B cell (primary cell): ENCODE measurements around the gene DNAJA2. TPM values are rescaled to one million over a fixed set of nuclear protein-coding genes. Genes with fewer than 3 reads are reported as not detected.

Experiments
- ATAC-seq: fragments of 200-7000 bp; cut with Tn5 transposase; one replicate; pipeline ENCODE4 v1.10.0; 2021; ENCODE audit warnings: low read depth, mild to moderate bottlenecking, moderate number of reproducible peaks, moderate library complexity
- CTCF ChIA-PET: fragments of 350-600 bp; sonication (Branson Sonifier 250); formaldehyde crosslinking; loops from one replicate; lab custom pipeline; 2021; ENCODE audit warnings: antibody characterized with exemption, inconsistent platforms; lab: Charles Lee
- POLR2A ChIA-PET: fragments of 350-600 bp; sonication (Branson Sonifier 250); formaldehyde crosslinking; loops from one replicate; lab custom pipeline; 2021; ENCODE audit warnings: antibody characterized with exemption; lab: Charles Lee
- DNase-seq: peaks from one replicate; pipeline ENCODE4 v3.0.0; 2013
- H2AFZ ChIP-seq: 2 replicates; pipeline ENCODE4 v1.6.1; 2012; ENCODE audit warnings: mild to moderate bottlenecking, low read depth, low read length; ENCODE audit not compliant: insufficient read depth, poor library complexity, severe bottlenecking
- H3K27ac ChIP-seq, 2 donors: 1 replicate in 1 of 2; 2 replicates in 1 of 2; pipeline ENCODE4 v1.5.1; 2012 to 2013; ENCODE audit warnings: low read length in 2 of 2, mild to moderate bottlenecking in 2 of 2, moderate library complexity in 1 of 2
- H3K27me3 ChIP-seq, 4 experiments: fragments of 200-600 bp in 1 of 4; sonication (generic) in 1 of 4; replicated peaks in 1 of 4; 1 replicate in 2 of 4; 2 replicates in 2 of 4; pipeline versions ENCODE4 v1.6.1 to v1.7.0; 2013 to 2016; ENCODE audit warnings: low read length in 3 of 4, mild to moderate bottlenecking in 2 of 4, mixed read lengths in 1 of 4, moderate library complexity in 1 of 4; ENCODE audit not compliant: insufficient read depth in 4 of 4, control insufficient read depth in 3 of 4; ENCODE audit errors: control extremely low read depth in 1 of 4
- H3K36me3 ChIP-seq, 2 experiments: replicated peaks in 1 of 2; 1 replicate in 1 of 2; 2 replicates in 1 of 2; pipeline versions ENCODE4 v1.6.1 to v1.7.1; 2013; ENCODE audit warnings: low read length in 1 of 2; ENCODE audit not compliant: insufficient read depth in 2 of 2, control insufficient read depth in 1 of 2; ENCODE audit errors: control extremely low read depth in 1 of 2, extremely low read depth in 1 of 2
- H3K4me1 ChIP-seq, 2 donors: fragments of 200-600 bp in 1 of 2; sonication (generic) in 1 of 2; 1 replicate in 1 of 2; 2 replicates in 1 of 2; pipeline versions ENCODE4 v1.5.1 to v1.6.1; 2013 to 2017; ENCODE audit warnings: low read length in 2 of 2; ENCODE audit not compliant: control insufficient read depth in 2 of 2, insufficient read depth in 2 of 2
- H3K4me2 ChIP-seq: replicated peaks from 2 replicates; pipeline ENCODE3; 2012; ENCODE audit warnings: mild to moderate bottlenecking, low read depth, low read length; ENCODE audit not compliant: poor library complexity, severe bottlenecking
- H3K4me3 ChIP-seq, 5 experiments: fragments of 200-600 bp in 1 of 5; sonication (generic) in 1 of 5; 1 replicate in 3 of 5; 2 replicates in 2 of 5; pipeline versions ENCODE4 v1.5.1 to v1.7.0; 2011 to 2016; ENCODE audit warnings: low read length in 4 of 5, mild to moderate bottlenecking in 4 of 5, low read depth in 2 of 5, control low read depth in 1 of 5, moderate library complexity in 1 of 5; ENCODE audit not compliant: insufficient read depth in 1 of 5; ENCODE audit errors: control extremely low read depth in 1 of 5, extremely low read depth in 1 of 5
- H3K79me2 ChIP-seq: fragments of 200-600 bp; sonication (generic); one replicate; pipeline ENCODE4 v1.6.0; 2016; ENCODE audit warnings: low read length; ENCODE audit not compliant: control insufficient read depth, insufficient read depth
- H3K9ac ChIP-seq: fragments of 200-600 bp; sonication (generic); 2 replicates; pipeline ENCODE4 v1.6.1; 2017; ENCODE audit warnings: mild to moderate bottlenecking, low read length, moderate library complexity
- H3K9me3 ChIP-seq, 3 donors: one replicate each; pipeline versions ENCODE4 v1.6.1 to v1.7.1; 2013; ENCODE audit warnings: low read length in 2 of 3; ENCODE audit not compliant: control insufficient read depth in 2 of 3, insufficient read depth in 1 of 3; ENCODE audit errors: control extremely low read depth in 1 of 3
- H4K20me1 ChIP-seq: 2 replicates; pipeline ENCODE4 v1.6.0; 2012; ENCODE audit warnings: mild to moderate bottlenecking, low read length; ENCODE audit not compliant: insufficient read depth, control insufficient read depth, poor library complexity, severe bottlenecking
- H3K27ac Mint-ChIP-seq: one replicate; pipeline ENCODE4 v1.8.0; 2021; ENCODE audit warnings: mixed read lengths
- H3K27me3 Mint-ChIP-seq: one replicate; pipeline ENCODE4 v1.8.0; 2021; ENCODE audit warnings: mixed read lengths
- H3K4me1 Mint-ChIP-seq: one replicate; pipeline ENCODE4 v1.8.0; 2021; ENCODE audit warnings: mixed read lengths
- H3K4me3 Mint-ChIP-seq: one replicate; pipeline ENCODE4 v1.8.0; 2021; ENCODE audit warnings: mixed read lengths
- H3K9me3 Mint-ChIP-seq: one replicate; pipeline ENCODE4 v1.8.0; 2022; ENCODE audit warnings: mixed read lengths; ENCODE audit not compliant: insufficient read depth
- CTCF ChIP-seq: fragments of 200-600 bp; IDR thresholded peaks from one replicate; pipeline ENCODE4 v1.8.0; 2022; ENCODE audit warnings: antibody characterized with exemption, mild to moderate bottlenecking
- EZH2 ChIP-seq: IDR thresholded peaks from 2 replicates; pipeline ENCODE4 v1.6.1; 2012; ENCODE audit warnings: borderline replicate concordance, low read depth, mild to moderate bottlenecking, moderate library complexity, low read length; ENCODE audit not compliant: insufficient read depth, poor library complexity, severe bottlenecking
- WGBS: methylation state at CpG from one replicate; pipeline ENCODE4 v1.1.5; 2013; ENCODE audit warnings: missing lambda C conversion rate; ENCODE audit not compliant: insufficient coverage; 5-methylcytosine and 5-hydroxymethylcytosine counted together
- intact Hi-C: fragments of 100-400 bp; cut with micrococcal nuclease; formaldehyde crosslinking; loops from one replicate; pipeline ENCODE4 v1.10.0; 2022
- polyA plus RNA-seq: library from polyadenylated mRNA; depleted of rRNA; stranded (reverse); fragments of >200 nt; gene quantifications from 2 replicates; pipeline ENCODE4 v1.2.3, GENCODE V29; 2012
- total RNA-seq, 2 donors: library from RNA; stranded (reverse); fragments of 120-200 nt in 1 of 2; gene quantifications; 1 replicate in 1 of 2; 2 replicates in 1 of 2; pipeline versions ENCODE4 v1.2.3 to v1.2.4, GENCODE V29; 2013 to 2022

Gene DNAJA2
- total and polyA plus RNA-seq, 2 donors (not counting 1 experiment from before 2014, with no cell fraction given) = 8.8 to 57.0 TPM

GRCh38 chr16:46918400-46918799, 55.1 kb downstream of the DNAJA2 start:
- Histone ChIP-seq H3K4me2 (peak overlapping the region; percentile 70), H2AFZ (peak overlapping the region; percentile 73), H3K79me2 (peaks cover 4% of the 10 kb centered on the region), H3K9me3 (peaks cover 0 to 3% (median 0%) of the 10 kb centered on the region in 3 donors), H3K4me3 (no peak overlapping the region), H4K20me1 (no peaks in the 10 kb centered on the region), H3K9ac (peak overlapping the region; percentile 14), H3K27ac (peak overlapping the region; percentile 23 to 54), H3K27me3 (no peaks in the 10 kb centered on the region), H3K4me1 (peaks cover 45 to 76% of the 10 kb centered on the region in 2 donors), H3K36me3 (peaks cover 0 to 13% of the 10 kb centered on the region in 2 experiments)
- Mint-ChIP-seq H3K4me3 (peak overlapping the region; percentile 75), H3K9me3 (no peaks in the 10 kb centered on the region), H3K27me3 (no peaks in the 10 kb centered on the region), H3K27ac (peak overlapping the region; percentile 85), H3K4me1 (peaks cover 71% of the 10 kb centered on the region)
- TF ChIP-seq EZH2 (no peak), CTCF (no peak)
- DNase-seq (no peak), ATAC-seq (no peak)
- ChIA-PET CTCF (interaction anchor here (0.9 to 7.6 kb wide), 16 partner anchors 8 to 245 kb away, joined by 3 to 149 read pairs (median 9); partner anchors contain the start of genes DNAJA2 and GPT2), POLR2A (interaction anchor here (1.1 to 1.7 kb wide), 3 partner anchors 8 to 64 kb away, joined by 3 to 5 read pairs (median 5); partner anchors contain the start of gene GPT2)
- WGBS = 86% methylated on average over 9 of the region's 11 CpGs
- intact Hi-C loops = loop anchor here (2.0 to 10.0 kb wide), 5 partner anchors 54 to 246 kb away; partner anchors contain the start of genes C16orf87, DNAJA2, ORC6 and VPS35

- peaks cover 81% of the 10 kb centered on the region for H3K4me1 Mint-ChIP-seq
- Histone ChIP-seq H3K9ac (peak overlapping the region; percentile 27), H3K27ac (peak overlapping the region; percentile 43 to 56), H3K79me2 (peaks cover 4% of the 10 kb centered on the region), H2AFZ (peak overlapping the region; percentile 47), H3K36me3 (no peaks in the 10 kb centered on the region), H3K9me3 (peaks cover 0 to 9% (median 0%) of the 10 kb centered on the region in 3 donors), H3K4me3 (no peak overlapping the region), H3K4me2 (peak overlapping the region; percentile 70), H3K4me1 (peaks cover 59 to 90% of the 10 kb centered on the region in 2 donors), H4K20me1 (no peaks in the 10 kb centered on the region), H3K27me3 (no peaks in the 10 kb centered on the region)
- H3K4me3 Mint-ChIP-seq = peak overlapping the region; percentile 74
- POLR2A ChIA-PET = no interaction called here
- CTCF ChIA-PET = interaction anchor here (0.6 to 7.6 kb wide), 13 partner anchors 7 to 243 kb away, joined by 3 to 149 read pairs (median 9); partner anchors contain the start of gene GPT2
- intact Hi-C loops = loop anchor here (5.0 to 10.0 kb wide), 4 partner anchors 55 to 230 kb away; partner anchors contain the start of genes C16orf87, DNAJA2, ORC6 and VPS35
- no peaks in the 10 kb centered on the region for H3K27me3 Mint-ChIP-seq
- H3K9me3 Mint-ChIP-seq = no peaks in the 10 kb centered on the region
- H3K27ac Mint-ChIP-seq = peak overlapping the region; percentile 85
- 92% methylated on average over 1 of the region's 3 CpGs for WGBS
- no peak for TF ChIP-seq CTCF
- TF ChIP-seq EZH2 = no peak
- DNase-seq (peak; percentile 50), ATAC-seq (peak; percentile 8)
Measured at GRCh38 chr16:46916980-46917379, 56.5 kb downstream of the DNAJA2 start.
